IMR-90 (cell line): ENCODE measurements around the gene DERA. TPM values are rescaled to one million over a fixed set of nuclear protein-coding genes. Genes with fewer than 3 reads are reported as not detected.
A peak's percentile ranks its signal among the peaks of the same experiment; 100 is the strongest.

Experiments used
- ATAC-seq: fragments of 200-7000 bp; cut with Tn5 transposase; 2 replicates; pipeline ENCODE4 v1.9.1; 2020; ENCODE audit warnings: low read depth, mild to moderate bottlenecking, moderate library complexity
- BruUV-seq: library from RNA; stranded (reverse); fragments of 400-500 nt; replicated peaks from 2 replicates; lab custom pipeline; 2021; lab: Mats Ljungman, UMichigan
- CTCF ChIA-PET: fragments of 300-600 bp; formaldehyde crosslinking; extraction: SDS; loops from one replicate; lab custom pipeline; 2021; ENCODE audit warnings: antibody characterized with exemption; lab: Yijun Ruan, JAX
- POLR2A ChIA-PET: fragments of 300-600 bp; sonication (Branson Sonifier 250); formaldehyde crosslinking; loops from one replicate; lab custom pipeline; 2022; ENCODE audit warnings: antibody characterized with exemption; ENCODE audit not compliant: unreplicated experiment; lab: Charles Lee
- DNase-seq: peaks from one replicate; pipeline ENCODE4 v3.0.0; 2013
- H2AFZ ChIP-seq: replicated peaks from 2 replicates; pipeline ENCODE3; 2013; ENCODE audit warnings: low read length, mild to moderate bottlenecking; ENCODE audit not compliant: poor library complexity
- H2AK5ac ChIP-seq: 2 replicates; pipeline ENCODE4 v1.6.1; 2013; ENCODE audit warnings: low read depth, low read length, inconsistent platforms
- H2AK9ac ChIP-seq: replicated peaks from 2 replicates; pipeline ENCODE3; 2013; ENCODE audit warnings: mild to moderate bottlenecking, low read depth, low read length, moderate library complexity; ENCODE audit not compliant: poor library complexity
- H2BK120ac ChIP-seq: 2 replicates; pipeline ENCODE4 v1.6.1; 2013; ENCODE audit warnings: low read depth, low read length, inconsistent platforms
- H2BK15ac ChIP-seq: 3 replicates; pipeline ENCODE4 v1.6.1; 2013; ENCODE audit warnings: low read depth, low read length, inconsistent platforms
- H2BK20ac ChIP-seq: 2 replicates; pipeline ENCODE4 v1.6.1; 2013; ENCODE audit warnings: low read depth, mild to moderate bottlenecking, inconsistent platforms, low read length, moderate library complexity
- H2BK5ac ChIP-seq: 2 replicates; pipeline ENCODE4 v1.6.1; 2013; ENCODE audit warnings: mild to moderate bottlenecking, low read depth, low read length, inconsistent platforms; ENCODE audit not compliant: poor library complexity, severe bottlenecking
- H3K14ac ChIP-seq: replicated peaks from 2 replicates; pipeline ENCODE4 v1.6.1; 2013; ENCODE audit warnings: low read depth, low read length, inconsistent platforms
- H3K18ac ChIP-seq: 2 replicates; pipeline ENCODE4 v1.6.1; 2013; ENCODE audit warnings: low read depth, low read length, control low read depth
- H3K23ac ChIP-seq: 2 replicates; pipeline ENCODE4 v1.6.1; 2013; ENCODE audit warnings: low read depth, low read length, inconsistent platforms
- H3K27ac ChIP-seq: 2 replicates; pipeline ENCODE4 v1.5.1; 2013; ENCODE audit warnings: mild to moderate bottlenecking, control low read depth, low read length; ENCODE audit not compliant: insufficient read depth
- H3K27me3 ChIP-seq: 2 replicates; pipeline ENCODE4 v1.6.1; 2013; ENCODE audit warnings: low read length; ENCODE audit not compliant: control insufficient read depth, insufficient read depth
- H3K36me3 ChIP-seq: 2 replicates; pipeline ENCODE4 v1.6.1; 2013; ENCODE audit warnings: low read length, mixed read lengths; ENCODE audit not compliant: control insufficient read depth, insufficient read depth
- H3K4ac ChIP-seq: 2 replicates; pipeline ENCODE4 v1.6.1; 2013; ENCODE audit warnings: low read depth, low read length, inconsistent platforms
- H3K4me1 ChIP-seq: 2 replicates; pipeline ENCODE4 v1.6.1; 2013; ENCODE audit warnings: low read length, mixed read lengths; ENCODE audit not compliant: control insufficient read depth, insufficient read depth
- H3K4me2 ChIP-seq: 2 replicates; pipeline ENCODE4 v1.6.1; 2013; ENCODE audit warnings: low read depth, mild to moderate bottlenecking, control low read depth, low read length, moderate library complexity
- H3K4me3 ChIP-seq: 2 replicates; pipeline ENCODE4 v1.5.1; 2013; ENCODE audit warnings: low read depth, mild to moderate bottlenecking, control low read depth, low read length, moderate library complexity; ENCODE audit not compliant: insufficient read depth
- H3K56ac ChIP-seq: 2 replicates; pipeline ENCODE4 v1.6.1; 2013; ENCODE audit warnings: low read length, inconsistent platforms; ENCODE audit not compliant: insufficient read depth; ENCODE audit errors: extremely low read depth
- H3K79me1 ChIP-seq, 2 experiments: 2 replicates each; pipeline ENCODE4 v1.6.1; 2013; ENCODE audit warnings: low read length in 2 of 2, inconsistent platforms in 1 of 2, low read depth in 1 of 2
- H3K9ac ChIP-seq: 2 replicates; pipeline ENCODE4 v1.6.1; 2013; ENCODE audit warnings: low read depth, low read length, control low read depth
- H3K9me1 ChIP-seq: 2 replicates; pipeline ENCODE4 v1.6.1; 2013; ENCODE audit warnings: low read length, inconsistent platforms; ENCODE audit not compliant: insufficient read depth
- H3K9me3 ChIP-seq: 2 replicates; pipeline ENCODE4 v1.6.1; 2013; ENCODE audit warnings: low read length; ENCODE audit not compliant: control insufficient read depth, insufficient read depth
- H4K20me1 ChIP-seq: 2 replicates; pipeline ENCODE4 v1.6.1; 2013; ENCODE audit warnings: low read length, inconsistent platforms; ENCODE audit not compliant: insufficient read depth
- H4K5ac ChIP-seq: 2 replicates; pipeline ENCODE4 v1.6.1; 2013; ENCODE audit warnings: mild to moderate bottlenecking, low read depth, low read length, control low read depth
- H4K8ac ChIP-seq, 2 experiments: 2 replicates each; pipeline ENCODE4 v1.6.1; 2013; ENCODE audit warnings: low read depth in 2 of 2, low read length in 2 of 2, control low read depth in 1 of 2, inconsistent platforms in 1 of 2
- H4K91ac ChIP-seq: 2 replicates; pipeline ENCODE4 v1.6.1; 2013; ENCODE audit warnings: low read depth, low read length, inconsistent platforms; ENCODE audit not compliant: insufficient read depth
- CEBPB ChIP-seq: IDR thresholded peaks from 2 replicates; pipeline ENCODE4 v1.6.1; 2012; ENCODE audit warnings: low read depth, low read length, improper control_type of control experiment
- CHD1 ChIP-seq: IDR thresholded peaks from 2 replicates; pipeline ENCODE4 v1.6.1; 2012; ENCODE audit warnings: low read depth, low read length, improper control_type of control experiment
- FOS ChIP-seq: fragments of 150-350 bp; IDR thresholded peaks from 2 replicates; pipeline ENCODE4 v1.6.1; 2016; ENCODE audit warnings: low read depth, low read length
- MAFK ChIP-seq: IDR thresholded peaks from 2 replicates; pipeline ENCODE4 v1.6.1; 2012; ENCODE audit warnings: low read depth, low read length, improper control_type of control experiment
- MAZ ChIP-seq: IDR thresholded peaks from 2 replicates; pipeline ENCODE4 v1.6.1; 2012; ENCODE audit warnings: low read depth, mild to moderate bottlenecking, low read length, improper control_type of control experiment, moderate library complexity, borderline replicate concordance
- MXI1 ChIP-seq: IDR thresholded peaks from 2 replicates; pipeline ENCODE4 v1.6.1; 2012; ENCODE audit warnings: low read depth, mild to moderate bottlenecking, low read length, moderate library complexity, borderline replicate concordance
- NFE2L2 ChIP-seq: fragments of 150-350 bp; IDR thresholded peaks from 2 replicates; pipeline ENCODE4 v1.6.1; 2016; ENCODE audit warnings: low read depth, mild to moderate bottlenecking, low read length
- POLR2A ChIP-seq: IDR thresholded peaks from 2 replicates; pipeline ENCODE4 v1.6.1; 2012; ENCODE audit warnings: mild to moderate bottlenecking, low read depth, low read length
- RAD21 ChIP-seq: IDR thresholded peaks from 2 replicates; pipeline ENCODE4 v1.6.1; 2012; ENCODE audit warnings: low read length, improper control_type of control experiment
- RCOR1 ChIP-seq: IDR thresholded peaks from 2 replicates; pipeline ENCODE4 v1.6.1; 2012; ENCODE audit warnings: mild to moderate bottlenecking, low read length, improper control_type of control experiment; ENCODE audit not compliant: insufficient replicate concordance
- RFX5 ChIP-seq: IDR thresholded peaks from 2 replicates; pipeline ENCODE4 v1.8.0; 2012; ENCODE audit warnings: low read depth, mild to moderate bottlenecking, low read length, moderate library complexity
- SMC3 ChIP-seq: fragments of 150-350 bp; IDR thresholded peaks from 2 replicates; pipeline ENCODE4 v1.6.1; 2016; ENCODE audit warnings: low read depth, mild to moderate bottlenecking, antibody characterized with exemption, low read length, moderate library complexity
- dilution Hi-C: fragments of 300-500 bp; cut with HindIII; formaldehyde crosslinking; loops from one replicate; pipeline ENCODE4 v1.14.3; 2018; ENCODE audit warnings: low sequenced_read_pairs; ENCODE audit not compliant: unreplicated experiment
- in situ Hi-C: fragments of 300-500 bp; cut with MboI; formaldehyde crosslinking; loops from 3 replicates; pipeline ENCODE4 v1.14.3; 2019; ENCODE audit warnings: low sequenced_read_pairs, inconsistent platforms, mixed read lengths
- intact Hi-C: fragments of 100-400 bp; cut with micrococcal nuclease; formaldehyde crosslinking; loops from 2 replicates; pipeline ENCODE4 v1.10.0; 2022
- polyA plus RNA-seq, 3 experiments: library from polyadenylated mRNA; depleted of rRNA; stranded (reverse); fragments of >200 nt; gene quantifications; 2 replicates each; pipeline ENCODE4 v1.2.3, GENCODE V29; 2012; ENCODE audit warnings: low replicate concordance in 1 of 3
- total RNA-seq: library from RNA; depleted of rRNA; stranded (reverse); fragments of >200 nt; gene quantifications from 2 replicates; pipeline ENCODE4 v1.2.3, GENCODE V29; 2012
- TF ChIP-seq, protein P1 (sequence below): fragments of 150-350 bp; IDR thresholded peaks from 2 replicates; pipeline ENCODE4 v1.6.1; 2016; ENCODE audit warnings: low read depth, mild to moderate bottlenecking, low read length, moderate library complexity, borderline replicate concordance
- TF ChIP-seq, protein P2 (sequence below): fragments of 150-350 bp; IDR thresholded peaks from 2 replicates; pipeline ENCODE4 v1.6.1; 2017; ENCODE audit warnings: mild to moderate bottlenecking, antibody characterized with exemption, low read length, low read depth

The DERA gene
- total and polyA plus RNA-seq, 2 of the 4 experiments (the other 2 are of a cell fraction) = 28.1 to 58.6 TPM

DNA sequence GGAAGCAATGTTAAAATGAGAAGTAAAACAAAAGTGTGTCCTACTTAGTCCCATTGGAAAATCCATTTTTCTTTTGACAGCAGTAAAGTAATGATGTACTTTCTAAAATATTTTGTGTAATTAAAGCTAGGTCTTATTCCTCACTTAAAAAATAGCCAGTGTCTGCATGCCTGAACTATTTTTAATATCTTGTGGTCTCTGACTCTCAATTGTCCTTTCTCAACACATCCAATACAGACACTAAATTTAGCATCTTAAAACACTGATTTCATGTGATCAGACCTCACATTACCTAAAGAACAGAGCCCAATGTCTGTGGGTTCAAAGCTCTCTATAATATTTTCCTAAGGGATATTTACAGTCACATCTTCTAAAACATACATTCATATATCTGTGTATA lies 108.0 kb downstream of the DERA start:
- intact Hi-C loops (no loop called here), in situ Hi-C loops (loop anchor here (10.0 kb wide), 1 partner anchor 56 kb away; no protein-coding TSS in a partner anchor), dilution Hi-C loops (no loop called here)
- Histone ChIP-seq H3K27ac (no peak overlapping the region), H3K14ac (no peak overlapping the region), H4K20me1 (no peaks in the 10 kb centered on the region), H3K27me3 (no peaks in the 10 kb centered on the region), H4K8ac (no peak overlapping the region), H3K4me3 (no peak overlapping the region), H2BK15ac (no peak overlapping the region), H2AFZ (no peak overlapping the region), H2AK5ac (no peak overlapping the region), H4K5ac (no peak overlapping the region), H3K79me1 (no peaks in the 10 kb centered on the region; a peak in 3 of 4 replicates), H3K9me1 (no peaks in the 10 kb centered on the region), H2BK20ac (no peak overlapping the region), H3K18ac (no peak overlapping the region), H4K91ac (no peak overlapping the region), H3K4me1 (no peaks in the 10 kb centered on the region), H3K36me3 (peaks cover 1% of the 10 kb centered on the region; the same call in 1 of the 2 replicates), H3K9ac (no peak overlapping the region), H3K9me3 (peaks cover 1% of the 10 kb centered on the region; the same call in 1 of the 2 replicates), H3K4me2 (no peak overlapping the region), H2BK120ac (no peak overlapping the region), H2BK5ac (no peak overlapping the region), H3K23ac (no peak overlapping the region), H2AK9ac (no peak overlapping the region), H3K4ac (no peak overlapping the region), H3K56ac (no peak overlapping the region)
- DNase-seq (peak; percentile 1), ATAC-seq (no peak)
- BruUV-seq = no TSS peak
- TF ChIP-seq RFX5 (no peak), NFE2L2 (no peak), RCOR1 (no peak), MAZ (no peak), POLR2A (no peak), SMC3 (no peak), RAD21 (no peak), CEBPB (no peak), MXI1 (no peak), MAFK (no peak), CHD1 (no peak), FOS (no peak)
- TF ChIP-seq, protein P1, sequence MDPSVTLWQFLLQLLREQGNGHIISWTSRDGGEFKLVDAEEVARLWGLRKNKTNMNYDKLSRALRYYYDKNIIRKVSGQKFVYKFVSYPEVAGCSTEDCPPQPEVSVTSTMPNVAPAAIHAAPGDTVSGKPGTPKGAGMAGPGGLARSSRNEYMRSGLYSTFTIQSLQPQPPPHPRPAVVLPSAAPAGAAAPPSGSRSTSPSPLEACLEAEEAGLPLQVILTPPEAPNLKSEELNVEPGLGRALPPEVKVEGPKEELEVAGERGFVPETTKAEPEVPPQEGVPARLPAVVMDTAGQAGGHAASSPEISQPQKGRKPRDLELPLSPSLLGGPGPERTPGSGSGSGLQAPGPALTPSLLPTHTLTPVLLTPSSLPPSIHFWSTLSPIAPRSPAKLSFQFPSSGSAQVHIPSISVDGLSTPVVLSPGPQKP = no peak
- TF ChIP-seq, protein P2, sequence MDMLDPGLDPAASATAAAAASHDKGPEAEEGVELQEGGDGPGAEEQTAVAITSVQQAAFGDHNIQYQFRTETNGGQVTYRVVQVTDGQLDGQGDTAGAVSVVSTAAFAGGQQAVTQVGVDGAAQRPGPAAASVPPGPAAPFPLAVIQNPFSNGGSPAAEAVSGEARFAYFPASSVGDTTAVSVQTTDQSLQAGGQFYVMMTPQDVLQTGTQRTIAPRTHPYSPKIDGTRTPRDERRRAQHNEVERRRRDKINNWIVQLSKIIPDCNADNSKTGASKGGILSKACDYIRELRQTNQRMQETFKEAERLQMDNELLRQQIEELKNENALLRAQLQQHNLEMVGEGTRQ = no peak
- CTCF ChIA-PET = interaction anchor here (1.8 kb wide), 1 partner anchor 11 kb away, joined by 5 read pairs; no protein-coding TSS in a partner anchor
- POLR2A ChIA-PET = interaction anchor here (0.6 kb wide), 1 partner anchor 1841 kb away, joined by 3 read pairs; no protein-coding TSS in a partner anchor
